ENCODE measurements around the gene HSPA4L.

Gene HSPA4L

GRCh38 chr4:127782275-127783025, at the start of gene HSPA4L:
Gene HSPA4L, plus strand, starts transcription at chr4:127782322. Its CDS starts 229 bp downstream, at chr4:127782551.
- DNase-seq (ENCODE audit: low read depth in 3 of 3), result peak in 2 of 3 donors; percentile 14 to 42

- no peak for DNase-seq (ENCODE audit: low read depth in 3 of 3)
These were observed 49.3 kb upstream of the HSPA4L start for GRCh38 chr4:127732623-127733328.

GRCh38 chr4:127734976-127735375, 47.1 kb upstream of the HSPA4L start:
- DNase-seq (ENCODE audit: low read depth in 3 of 3), result no peak

- DNase-seq (ENCODE audit: low read depth in 3 of 3), result no peak
These were observed 44.8 kb upstream of the HSPA4L start for GRCh38 chr4:127737295-127737694.

- DNase-seq (ENCODE audit: low read depth in 3 of 3), result no peak
These were observed 40.9 kb upstream of the HSPA4L start for GRCh38 chr4:127741247-127741646.

- DNase-seq (ENCODE audit: low read depth in 3 of 3), result no peak
These were observed 34.2 kb upstream of the HSPA4L start for GRCh38 chr4:127747883-127748282.

GRCh38 chr4:127748957-127749356, 33.2 kb upstream of the HSPA4L start:
- no peak for DNase-seq (ENCODE audit: low read depth in 3 of 3)

GRCh38 chr4:127756906-127757305, 25.2 kb upstream of the HSPA4L start:
- no peak for DNase-seq (ENCODE audit: low read depth in 3 of 3)

- no peak for DNase-seq (ENCODE audit: low read depth in 3 of 3)
These were observed 22.8 kb upstream of the HSPA4L start for GRCh38 chr4:127759228-127759820.

- no peak for DNase-seq (ENCODE audit: low read depth in 3 of 3)
These were observed 22.2 kb upstream of the HSPA4L start for GRCh38 chr4:127759893-127760292.

GRCh38 chr4:127771535-127772275, 10.4 kb upstream of the HSPA4L start:
- DNase-seq (ENCODE audit: low read depth in 3 of 3), result no peak

GRCh38 chr4:127772769-127773671, 9.1 kb upstream of the HSPA4L start:
- no peak for DNase-seq (ENCODE audit: low read depth in 3 of 3)

GRCh38 chr4:127775843-127776242, 6.3 kb upstream of the HSPA4L start:
- no peak for DNase-seq (ENCODE audit: low read depth in 3 of 3)

- DNase-seq (ENCODE audit: low read depth in 3 of 3), result no peak
These were observed 5.5 kb upstream of the HSPA4L start for GRCh38 chr4:127776620-127777019.

- DNase-seq (ENCODE audit: low read depth in 3 of 3), result no peak
These were observed 4.6 kb upstream of the HSPA4L start for GRCh38 chr4:127777487-127777886.

- no peak for DNase-seq (ENCODE audit: low read depth in 3 of 3)
These were observed 4.0 kb upstream of the HSPA4L start for GRCh38 chr4:127778102-127778501.

GRCh38 chr4:127780598-127780997, 1.5 kb upstream of the HSPA4L start:
- no peak for DNase-seq (ENCODE audit: low read depth in 3 of 3)

- no peak for DNase-seq (ENCODE audit: low read depth in 3 of 3)
These were observed 660 bp upstream of the HSPA4L start for GRCh38 chr4:127781300-127782024.

GRCh38 chr4:127782025-127782274, 172 bp upstream of the HSPA4L start:
- DNase-seq (ENCODE audit: low read depth in 3 of 3), result peak in 1 of 3 donors; percentile 57

GRCh38 chr4:127783026-127783769, 1.1 kb downstream of the HSPA4L start:
- peak in 2 of 3 donors; percentile 16 to 19 for DNase-seq (ENCODE audit: low read depth in 3 of 3)
